Upper lobe of left lung (tissue), 6 donors: ENCODE measurements around the gene ADGRD1. TPM values are rescaled to one million over a fixed set of nuclear protein-coding genes. Genes with fewer than 3 reads are reported as not detected.

ENCODE experiments used
- ATAC-seq, 2 donors: fragments of 200-7000 bp; cut with Tn5 transposase; one replicate each; pipeline ENCODE4 v1.9.1; 2022; ENCODE audit warnings: mild to moderate bottlenecking in 2 of 2, moderate library complexity in 2 of 2; ENCODE audit not compliant: low FRiP score in 2 of 2
- DNase-seq, 2 donors: peaks; one replicate each; pipeline ENCODE4 v3.0.0-alpha.2; 2019 to 2020
- H3K27ac ChIP-seq, 4 donors: fragments of 200-600 bp; sonication (generic); one replicate each; pipeline ENCODE4 v1.5.1; 2016 to 2019
- H3K27me3 ChIP-seq, 4 donors: fragments of 200-600 bp; sonication (generic); one replicate each; pipeline ENCODE4 v1.5.1; 2017 to 2019
- H3K36me3 ChIP-seq, 4 donors: fragments of 200-600 bp; sonication (generic); one replicate each; pipeline ENCODE4 v1.5.1; 2016 to 2019
- H3K4me1 ChIP-seq, 4 donors: fragments of 200-600 bp; sonication (generic); one replicate each; pipeline ENCODE4 v1.5.1; 2018 to 2019
- H3K4me3 ChIP-seq, 4 donors: fragments of 200-600 bp; sonication (generic); one replicate each; pipeline ENCODE4 v1.5.1; 2017 to 2019; ENCODE audit warnings: mild to moderate bottlenecking in 2 of 4, moderate library complexity in 1 of 4
- H3K9me3 ChIP-seq, 4 donors: fragments of 200-600 bp; sonication (generic); one replicate each; pipeline ENCODE4 v1.5.1; 2018 to 2019
- EP300 ChIP-seq, 4 donors: sonication (generic); formaldehyde crosslinking; IDR thresholded peaks; one replicate each; pipeline ENCODE4 v1.5.1; 2017; ENCODE audit warnings: antibody characterized with exemption in 4 of 4, control low read depth in 2 of 4
- POLR2A ChIP-seq, 4 donors: fragments of 450-650 bp; IDR thresholded peaks; one replicate each; pipeline ENCODE4 v1.5.1; 2016 to 2017; ENCODE audit warnings: antibody characterized with exemption in 4 of 4, mild to moderate bottlenecking in 2 of 4
- POLR2AphosphoS5 ChIP-seq, 2 donors: sonication (generic); formaldehyde crosslinking; IDR thresholded peaks; one replicate each; pipeline ENCODE4 v1.5.1; 2017; ENCODE audit warnings: antibody characterized with exemption in 2 of 2
- WGBS, 2 donors: methylation state at CpG; one replicate each; pipeline ENCODE4 v1.1.5; 2017 to 2018; 5-methylcytosine and 5-hydroxymethylcytosine counted together
- total RNA-seq, 6 donors: library from RNA; depleted of rRNA in 4 of 6; stranded (reverse); fragments of >200 nt in 4 of 6; gene quantifications; one replicate each; pipeline versions ENCODE4 v1.1.0 to v1.2.1, GENCODE V29; 2016 to 2021
- TF ChIP-seq, protein P1 (sequence below), 6 experiments: fragments of 450-650 bp in 4 of 6; fragments of 200-600 bp in 2 of 6; sonication (generic) in 2 of 6; IDR thresholded peaks; one replicate each; pipeline ENCODE4 v1.5.1; 2016 to 2019; ENCODE audit warnings: antibody characterized with exemption in 6 of 6
- donor health status: DM: no; HTN: no; CAD: no; lungs with moderate emphysema.
- donor health status: DM: no; HTN: yes; CAD: no; lungs with severe emphysema.

The ADGRD1 gene
- total RNA-seq, 6 donors from 2014 or later: 84.2 to 124 (median 94.7) TPM

DNA sequence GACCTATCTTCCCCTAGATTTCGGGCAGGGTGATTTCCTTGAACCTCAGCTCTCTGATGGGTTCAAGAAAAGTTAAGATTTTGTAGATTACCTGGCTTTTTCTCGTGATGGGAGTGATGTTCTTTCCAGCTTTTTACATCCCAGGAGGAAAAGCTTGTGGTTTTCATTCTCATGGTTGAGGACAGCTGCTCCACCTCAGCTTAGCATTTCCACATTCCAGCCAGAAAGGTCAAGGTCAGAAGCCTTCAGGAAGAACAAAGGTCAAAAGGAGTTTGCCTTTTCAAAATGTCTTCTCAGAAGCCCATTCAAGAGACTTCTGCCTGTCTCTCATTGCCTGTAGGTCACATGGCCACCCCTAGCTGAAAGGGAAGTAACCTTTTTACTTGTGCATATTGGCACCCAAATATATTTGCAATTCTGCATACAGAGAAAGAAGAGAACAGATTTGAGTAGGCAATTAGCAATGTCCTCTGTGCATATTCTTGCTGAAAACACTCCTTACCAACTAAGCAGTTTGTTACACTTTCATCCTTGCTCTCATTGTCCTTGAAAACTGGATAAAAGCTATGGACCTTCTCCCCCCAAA, 6.6 kb upstream of the ADGRD1 start:
- Histone ChIP-seq H3K9me3 (peaks cover 0 to 6% (median 2%) of the 10 kb centered on the region in 4 donors), H3K36me3 (no peaks in the 10 kb centered on the region), H3K27ac (peak overlapping the region in 2 of 4 donors; percentile 4 to 74), H3K4me3 (no peak overlapping the region), H3K4me1 (peaks cover 5 to 7% (median 7%) of the 10 kb centered on the region in 4 donors), H3K27me3 (no peaks in the 10 kb centered on the region)
- DNase-seq (no peak), ATAC-seq (no peak)
- TF ChIP-seq POLR2AphosphoS5 (IDR thresholded peaks at IDR 0.05) (no peak), POLR2A (IDR thresholded peaks at IDR 0.05) (no peak), EP300 (IDR thresholded peaks at IDR 0.05) (no peak)
- TF ChIP-seq, protein P1, sequence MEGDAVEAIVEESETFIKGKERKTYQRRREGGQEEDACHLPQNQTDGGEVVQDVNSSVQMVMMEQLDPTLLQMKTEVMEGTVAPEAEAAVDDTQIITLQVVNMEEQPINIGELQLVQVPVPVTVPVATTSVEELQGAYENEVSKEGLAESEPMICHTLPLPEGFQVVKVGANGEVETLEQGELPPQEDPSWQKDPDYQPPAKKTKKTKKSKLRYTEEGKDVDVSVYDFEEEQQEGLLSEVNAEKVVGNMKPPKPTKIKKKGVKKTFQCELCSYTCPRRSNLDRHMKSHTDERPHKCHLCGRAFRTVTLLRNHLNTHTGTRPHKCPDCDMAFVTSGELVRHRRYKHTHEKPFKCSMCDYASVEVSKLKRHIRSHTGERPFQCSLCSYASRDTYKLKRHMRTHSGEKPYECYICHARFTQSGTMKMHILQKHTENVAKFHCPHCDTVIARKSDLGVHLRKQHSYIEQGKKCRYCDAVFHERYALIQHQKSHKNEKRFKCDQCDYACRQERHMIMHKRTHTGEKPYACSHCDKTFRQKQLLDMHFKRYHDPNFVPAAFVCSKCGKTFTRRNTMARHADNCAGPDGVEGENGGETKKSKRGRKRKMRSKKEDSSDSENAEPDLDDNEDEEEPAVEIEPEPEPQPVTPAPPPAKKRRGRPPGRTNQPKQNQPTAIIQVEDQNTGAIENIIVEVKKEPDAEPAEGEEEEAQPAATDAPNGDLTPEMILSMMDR (IDR thresholded peaks at IDR 0.05): no peak
- WGBS, 2 donors: 67 to 86% methylated on average over 2 of the region's 2 CpGs

DNA sequence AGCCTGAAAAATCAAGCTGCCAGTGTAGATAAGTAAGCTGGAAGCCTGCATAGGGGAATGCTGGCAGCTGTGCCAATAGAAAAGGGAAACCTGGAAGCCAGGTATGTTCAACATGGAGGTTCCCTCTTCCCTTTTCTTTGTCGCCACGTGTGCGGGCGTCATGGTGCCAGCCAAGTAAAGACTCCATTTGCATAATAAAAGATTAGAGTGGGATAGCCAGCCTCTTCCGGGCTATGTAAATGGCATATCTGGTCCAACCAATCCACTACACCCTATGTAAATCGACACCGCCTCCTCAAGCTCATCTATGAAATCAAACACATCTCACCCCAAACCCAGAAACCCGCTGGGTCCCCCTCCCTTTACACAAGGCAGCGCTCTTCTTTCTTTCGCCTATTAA, 5.6 kb upstream of the ADGRD1 start:
- Histone ChIP-seq H3K4me3 (no peak overlapping the region), H3K27me3 (no peaks in the 10 kb centered on the region), H3K4me1 (peaks cover 5 to 12% (median 8%) of the 10 kb centered on the region in 4 donors), H3K36me3 (no peaks in the 10 kb centered on the region), H3K9me3 (peaks cover 0 to 6% (median 2%) of the 10 kb centered on the region in 4 donors), H3K27ac (no peak overlapping the region)
- WGBS, 2 donors: 79 to 85% methylated on average over 10 of the region's 10 CpGs
- ATAC-seq: no peak
- TF ChIP-seq, protein P1 (IDR thresholded peaks at IDR 0.05): no peak
- no peak for TF ChIP-seq EP300 (IDR thresholded peaks at IDR 0.05)
- TF ChIP-seq POLR2A (IDR thresholded peaks at IDR 0.05): no peak
- no peak for DNase-seq

DNA sequence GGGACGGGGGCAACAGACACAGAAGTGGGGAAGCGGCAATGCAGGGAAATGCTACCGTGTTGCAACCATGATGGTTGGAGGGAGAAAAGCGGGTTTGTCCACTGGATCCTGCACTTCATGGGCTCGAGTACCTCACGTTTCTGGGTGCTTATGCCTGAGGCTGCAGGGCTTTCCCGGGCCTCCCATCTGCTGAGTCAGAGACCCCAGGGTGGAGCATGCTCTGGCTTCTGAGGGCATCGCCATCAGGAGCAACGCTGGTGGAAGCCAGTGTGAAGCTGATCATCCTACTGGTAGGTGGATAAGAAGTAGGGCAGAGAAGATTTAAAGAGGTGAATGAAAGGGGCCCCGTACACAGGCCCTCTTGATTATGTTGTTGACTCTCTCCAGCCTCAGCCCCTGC, 5.0 kb upstream of the ADGRD1 start:
- peaks cover 0 to 6% (median 2%) of the 10 kb centered on the region in 4 donors for H3K9me3 ChIP-seq
- peaks cover 5 to 17% (median 13%) of the 10 kb centered on the region in 4 donors for H3K4me1 ChIP-seq
- no peak for TF ChIP-seq EP300 (IDR thresholded peaks at IDR 0.05)
- TF ChIP-seq POLR2AphosphoS5 (IDR thresholded peaks at IDR 0.05): no peak
- no peak overlapping the region for H3K27ac ChIP-seq
- H3K27me3 ChIP-seq: no peaks in the 10 kb centered on the region
- H3K36me3 ChIP-seq: no peaks in the 10 kb centered on the region
- no peak for DNase-seq
- H3K4me3 ChIP-seq: no peak overlapping the region
- 82 to 83% methylated on average over 10 of the region's 10 CpGs for WGBS, 2 donors
- ATAC-seq: no peak

DNA sequence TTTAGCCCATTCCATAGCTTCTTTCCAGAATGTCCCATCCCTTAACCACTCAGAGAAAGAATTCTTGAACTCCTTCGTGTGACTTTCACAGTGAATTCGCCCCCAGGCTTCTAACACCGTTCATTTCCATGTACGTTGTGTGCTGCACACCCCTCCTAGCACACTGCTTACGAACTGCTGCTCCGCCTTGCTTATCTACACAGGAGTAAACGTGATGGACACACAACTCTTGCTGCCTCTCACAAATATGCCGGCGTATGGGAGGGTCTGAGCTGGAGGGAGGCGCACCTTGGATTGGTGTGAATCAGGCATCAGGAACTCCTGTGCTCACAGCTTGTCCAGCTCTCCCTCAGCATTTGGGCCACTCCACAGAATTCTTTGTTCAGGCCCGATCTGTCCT, 3.9 kb upstream of the ADGRD1 start:
- Histone ChIP-seq H3K27ac (no peak overlapping the region), H3K36me3 (no peaks in the 10 kb centered on the region), H3K4me1 (peaks cover 5 to 17% (median 13%) of the 10 kb centered on the region in 4 donors), H3K27me3 (no peaks in the 10 kb centered on the region), H3K4me3 (no peak overlapping the region), H3K9me3 (peaks cover 0 to 4% (median 1%) of the 10 kb centered on the region in 4 donors)
- no peak for ATAC-seq
- DNase-seq: no peak
- WGBS, 2 donors: 89 to 93% methylated on average over 11 of the region's 11 CpGs
- TF ChIP-seq POLR2A (IDR thresholded peaks at IDR 0.05): no peak
- TF ChIP-seq, protein P1 (IDR thresholded peaks at IDR 0.05): no peak
- TF ChIP-seq POLR2AphosphoS5 (IDR thresholded peaks at IDR 0.05): no peak
- TF ChIP-seq EP300 (IDR thresholded peaks at IDR 0.05): no peak

DNA sequence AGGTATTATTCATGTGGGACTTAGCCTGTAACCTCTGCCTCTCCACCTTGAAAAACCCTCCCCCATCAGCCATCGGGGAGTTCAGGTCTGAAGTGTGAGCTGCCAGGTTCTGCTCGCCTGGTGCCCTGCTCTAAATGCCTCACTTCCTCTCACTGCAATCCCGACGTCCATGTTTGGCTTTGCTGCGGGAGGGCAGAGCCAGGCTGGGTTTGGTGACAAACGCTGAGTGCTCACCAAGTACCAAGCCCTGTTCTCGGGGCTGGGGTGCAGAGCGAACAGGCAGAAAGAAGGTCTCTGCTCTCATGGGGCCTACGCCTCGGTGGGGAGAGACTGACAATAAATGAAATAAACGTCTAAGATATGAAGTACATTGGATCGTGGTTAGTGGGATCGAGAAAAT, 2.1 kb upstream of the ADGRD1 start:
- WGBS, 2 donors: 85 to 90% methylated on average over 13 of the region's 13 CpGs
- ATAC-seq (no peak), DNase-seq (no peak)
- no peaks in the 10 kb centered on the region for H3K36me3 ChIP-seq
- H3K27me3 ChIP-seq: no peaks in the 10 kb centered on the region
- H3K4me3 ChIP-seq: no peak overlapping the region
- H3K4me1 ChIP-seq: peaks cover 3 to 20% (median 13%) of the 10 kb centered on the region in 4 donors
- H3K9me3 ChIP-seq: no peaks in the 10 kb centered on the region
- no peak overlapping the region for H3K27ac ChIP-seq
- TF ChIP-seq POLR2AphosphoS5 (IDR thresholded peaks at IDR 0.05) (no peak), POLR2A (IDR thresholded peaks at IDR 0.05) (no peak), EP300 (IDR thresholded peaks at IDR 0.05) (no peak)
- TF ChIP-seq, protein P1 (IDR thresholded peaks at IDR 0.05): no peak
